HG02840 (cell line): ENCODE data around the gene LRRFIP1.

Source experiments
- ATAC-seq: cut with Tn5 transposase; IDR thresholded peaks from one replicate; pipeline ENCODE4 v1.9.1; 2021; ENCODE audit warnings: mild to moderate bottlenecking, moderate library complexity, moderate number of reproducible peaks; ENCODE audit not compliant: unreplicated experiment, low FRiP score

Gene LRRFIP1

DNA sequence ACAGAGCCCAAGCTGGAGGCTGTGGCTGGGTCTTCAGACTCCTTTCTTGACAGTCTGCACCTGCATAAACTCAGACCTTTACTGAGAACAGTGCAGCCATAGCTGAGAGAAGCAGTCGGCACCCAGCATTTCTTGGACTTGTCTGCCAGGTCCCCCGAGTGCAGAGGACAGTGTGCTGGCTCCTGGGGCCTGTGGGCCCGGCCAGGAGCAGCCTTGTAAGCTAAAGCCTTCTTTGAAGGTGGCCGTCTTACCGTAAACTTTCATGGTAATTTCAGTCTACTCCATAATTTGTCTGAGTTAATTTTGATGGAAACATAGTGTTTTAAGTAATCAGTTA is 70.9 kb downstream of the LRRFIP1 start:
- no peak for ATAC-seq

DNA sequence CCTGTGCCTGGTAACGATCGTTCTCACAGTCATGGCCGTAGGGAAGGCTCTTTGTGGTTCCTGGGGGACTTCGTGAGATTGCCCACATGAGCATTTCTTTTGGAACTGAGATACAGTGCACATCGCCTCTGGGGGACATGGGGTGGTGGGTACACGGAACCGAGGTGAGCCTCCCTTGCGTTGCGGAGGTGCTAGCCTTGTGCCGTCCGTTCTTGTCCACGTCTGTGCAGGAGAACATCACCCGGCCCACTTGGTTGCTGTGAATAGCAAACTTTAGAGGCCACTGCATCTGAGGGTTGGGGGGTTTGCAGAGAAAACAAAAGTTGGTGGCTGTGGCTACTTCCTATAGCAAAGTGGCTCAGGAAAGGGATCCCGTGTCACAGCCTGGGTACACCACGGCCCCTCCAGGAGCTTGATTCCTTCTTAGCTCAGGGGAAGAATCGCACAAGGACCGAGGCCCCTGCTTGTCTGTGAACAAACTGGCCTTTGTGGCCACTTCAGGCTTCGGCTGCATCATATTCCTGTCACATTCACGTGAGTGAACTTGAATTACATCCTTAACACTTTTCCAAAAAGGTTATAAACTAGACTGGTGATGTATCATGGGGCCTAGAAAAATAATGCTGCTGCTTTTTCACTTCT is 72.6 kb downstream of the LRRFIP1 start:
- no peak for ATAC-seq

DNA sequence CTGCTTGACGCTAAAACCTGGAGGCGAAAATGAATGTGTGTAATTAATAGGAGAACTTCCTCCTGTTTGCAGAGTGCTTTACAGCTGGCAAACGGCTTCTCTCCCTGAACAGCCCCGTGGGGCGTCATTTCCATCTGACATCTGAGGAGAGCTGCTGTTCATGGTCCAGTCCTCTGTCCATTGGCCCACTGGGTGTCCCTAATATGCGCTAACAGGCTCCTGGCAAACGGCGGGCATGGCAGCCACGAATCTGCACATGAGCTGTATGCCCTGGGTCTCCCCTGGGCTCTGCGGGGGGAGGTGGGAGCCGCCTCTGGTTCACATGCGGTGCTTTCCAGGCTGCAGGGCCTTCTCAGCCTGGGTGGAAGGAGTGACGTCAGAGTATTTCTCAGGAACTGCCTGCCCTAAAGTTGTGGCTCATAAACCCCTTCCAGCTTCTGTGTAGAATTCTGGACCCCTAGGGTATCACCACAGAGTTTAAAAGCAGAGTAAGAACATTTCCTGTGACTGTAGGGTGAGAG is 73.2 kb downstream of the LRRFIP1 start:
- ATAC-seq, result no peak

DNA sequence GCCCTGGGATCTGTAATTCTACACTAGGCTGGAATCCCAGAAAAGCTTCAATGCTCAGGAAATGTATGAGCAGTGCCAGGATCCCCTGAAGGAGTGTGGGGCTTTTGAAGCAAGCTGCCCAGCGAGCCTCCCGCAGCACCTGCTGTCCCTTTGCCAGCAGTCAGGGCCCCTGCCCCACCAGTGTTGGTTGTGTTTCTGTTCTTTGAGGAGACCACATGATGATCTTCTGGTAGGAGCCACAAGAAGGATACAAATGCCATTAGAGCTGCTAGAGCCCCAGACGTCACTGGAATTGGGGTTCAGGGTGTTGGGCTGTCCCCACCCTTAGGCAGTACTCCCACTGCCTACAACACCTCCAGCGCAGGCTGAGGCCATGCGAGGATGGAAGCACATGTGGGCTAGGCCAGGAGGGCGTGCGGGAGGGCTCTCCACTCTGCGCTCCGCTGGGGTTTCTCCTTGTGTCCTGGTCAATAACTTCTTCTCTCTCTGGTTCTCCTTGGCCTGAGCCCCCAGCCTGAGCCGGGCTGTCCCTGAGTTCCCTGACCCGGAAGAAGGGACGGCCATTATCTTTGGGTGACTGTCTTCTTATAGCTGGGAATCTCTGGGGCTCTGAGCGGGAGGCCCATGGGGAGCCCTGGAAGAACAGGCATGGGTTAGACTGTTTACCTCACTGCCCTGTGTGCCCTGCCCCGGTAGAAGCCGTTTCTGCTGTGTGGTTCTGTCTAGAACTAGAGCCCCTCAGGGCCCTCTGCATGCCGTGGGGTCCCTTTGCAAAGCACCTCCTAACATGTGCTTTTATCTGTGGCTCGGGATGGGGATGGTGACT is 73.9 kb downstream of the LRRFIP1 start:
- no peak for ATAC-seq

DNA sequence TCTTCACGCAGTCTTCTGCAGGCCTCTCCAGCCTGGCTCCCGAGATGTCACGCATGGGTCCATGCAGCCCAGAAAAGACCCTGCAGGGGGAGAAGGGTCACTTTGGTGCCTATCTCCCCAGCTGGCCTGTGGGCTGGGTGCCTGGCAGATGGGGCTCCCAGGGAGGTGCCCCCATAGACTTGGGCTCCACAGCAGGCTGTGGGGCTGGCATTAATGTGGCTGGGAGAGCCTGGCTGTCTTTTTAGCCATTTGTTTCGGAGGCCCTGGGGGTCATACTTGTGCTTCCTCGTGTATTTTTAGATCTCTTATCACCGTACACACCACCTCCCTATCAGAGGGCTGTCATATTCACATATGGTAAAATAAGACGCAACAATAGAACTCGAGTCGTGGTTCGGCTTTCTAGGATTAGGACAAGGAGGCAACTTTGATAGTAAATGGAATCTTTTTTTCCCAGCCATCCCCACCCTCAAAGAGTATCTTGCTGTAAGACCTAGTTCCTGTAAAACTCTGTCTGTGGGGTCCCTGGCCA is 74.5 kb downstream of the LRRFIP1 start:
- ATAC-seq, result no peak

DNA sequence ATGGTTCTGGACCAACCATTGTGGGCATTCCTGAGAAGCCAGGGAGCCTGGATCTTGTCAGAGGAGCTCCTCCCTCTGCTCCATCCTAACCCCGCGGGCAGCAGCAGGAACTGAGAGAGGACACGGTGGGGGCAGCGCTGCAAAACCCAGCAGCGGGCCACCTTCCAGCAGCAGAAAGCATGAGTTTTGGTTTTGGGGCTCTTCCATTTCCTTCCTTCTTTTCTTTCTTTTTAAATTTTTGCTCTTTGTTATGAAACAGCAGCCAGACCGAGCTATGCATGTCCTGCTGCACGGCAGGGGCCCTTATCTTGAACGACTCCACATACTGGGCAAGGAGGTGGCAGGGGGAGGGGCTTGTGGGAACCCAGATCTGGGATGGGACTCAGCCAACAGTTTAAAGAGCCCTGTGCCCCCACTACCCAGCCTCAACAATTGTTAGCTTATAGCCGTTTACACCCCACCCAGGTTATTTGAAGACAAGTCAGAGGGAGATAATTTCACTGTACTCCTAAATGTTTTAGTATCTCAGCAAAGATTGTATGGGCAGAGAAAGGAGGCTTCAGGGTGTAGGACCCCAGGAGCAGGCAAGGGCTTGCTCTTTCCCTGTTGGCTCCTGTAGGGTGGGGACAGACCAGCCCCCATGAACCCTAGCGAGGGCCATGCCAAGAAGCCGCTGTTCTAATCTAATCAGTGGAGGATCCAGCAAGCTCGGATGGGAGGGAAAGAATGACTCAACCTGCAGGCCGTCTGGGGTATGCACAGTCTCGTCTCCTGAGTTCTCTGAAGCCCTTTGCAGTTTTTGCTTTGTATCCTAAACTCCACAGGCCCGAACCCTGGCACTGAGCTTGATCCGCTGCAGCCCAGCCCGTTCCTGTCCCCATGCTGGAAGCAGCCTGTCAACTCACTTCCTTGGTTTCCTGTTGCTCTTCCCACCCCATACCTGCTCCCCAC is 75.3 kb downstream of the LRRFIP1 start:
- no peak for ATAC-seq

DNA sequence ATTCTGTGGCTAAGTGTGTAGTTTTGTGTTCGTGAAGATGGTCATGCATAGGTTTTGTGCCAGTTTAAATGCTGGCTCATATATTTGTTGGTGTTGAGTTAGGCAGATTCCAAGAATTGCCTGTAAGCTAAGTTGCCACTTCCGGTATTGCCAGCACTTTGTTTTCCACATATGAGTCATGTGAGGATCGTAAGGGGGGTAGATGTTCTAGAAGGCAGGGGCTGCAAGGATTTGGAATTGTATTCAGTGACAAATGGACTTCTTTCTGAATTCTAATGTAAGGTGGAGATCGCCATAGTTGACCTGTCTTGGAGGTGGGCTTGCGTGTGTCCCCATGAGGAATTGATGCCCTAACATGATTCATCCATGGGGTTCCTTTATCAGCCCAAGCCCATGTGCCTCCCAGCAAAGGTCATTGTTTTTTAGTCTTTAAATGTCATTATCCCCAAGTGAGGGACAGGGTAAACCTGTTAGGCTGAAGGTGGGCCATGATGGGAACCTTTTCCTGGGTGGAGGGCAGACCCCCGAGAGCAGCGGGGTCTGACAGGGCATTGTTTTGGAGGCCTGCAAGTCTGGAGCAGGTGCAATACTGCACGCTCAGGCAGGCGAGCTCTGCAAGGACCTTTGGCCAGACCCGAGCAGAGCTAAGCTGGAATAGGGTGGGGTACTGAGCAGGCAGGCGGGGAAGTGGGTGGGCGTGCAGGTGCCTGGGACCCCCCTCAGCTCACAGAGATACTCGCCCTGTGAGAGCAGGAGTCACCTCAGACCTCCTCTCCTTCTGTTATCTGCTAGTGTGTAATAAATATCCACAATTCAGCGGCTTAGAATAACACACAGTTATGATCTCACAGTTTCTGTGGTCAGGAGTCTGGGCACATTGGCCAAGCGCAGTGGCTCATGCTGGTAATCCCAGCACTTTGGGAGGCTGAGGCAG is 77.4 kb downstream of the LRRFIP1 start:
- no peak for ATAC-seq

DNA sequence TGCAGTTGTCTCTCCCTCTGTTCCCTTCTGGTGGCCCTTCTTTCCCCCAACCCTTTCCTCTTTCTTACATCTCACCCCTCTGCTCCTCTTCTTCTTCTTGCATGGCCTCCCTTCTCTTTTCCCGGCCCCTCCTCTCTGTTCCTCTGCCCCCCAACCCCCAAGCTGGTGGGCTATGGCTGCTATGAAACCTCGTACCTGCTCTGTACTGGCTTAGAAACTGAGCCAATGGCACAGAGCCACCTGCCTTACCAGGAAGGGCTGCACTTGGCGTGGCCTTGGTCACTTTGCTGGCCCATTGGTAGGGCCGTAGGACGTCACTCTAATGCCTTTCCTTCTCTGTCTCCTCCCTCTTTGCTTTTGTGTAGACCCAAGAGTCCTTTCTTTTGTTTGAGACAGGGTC is 78.9 kb downstream of the LRRFIP1 start:
- no peak for ATAC-seq

DNA sequence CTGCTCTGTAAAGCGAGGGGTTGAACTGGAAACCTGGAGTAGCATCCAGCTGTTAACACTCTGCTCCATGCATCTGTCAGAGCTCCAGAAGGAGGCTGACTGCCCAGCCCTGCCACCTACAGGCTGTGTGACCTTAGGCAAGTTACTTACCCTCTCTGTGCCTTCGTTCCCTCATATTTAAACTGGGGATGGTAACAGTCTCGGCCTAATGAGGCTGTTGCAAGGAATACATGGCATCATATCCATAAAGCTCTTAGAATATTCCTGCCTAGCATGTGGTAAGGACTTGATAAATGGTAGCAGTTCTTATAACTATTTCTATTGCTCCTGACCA is 80.6 kb downstream of the LRRFIP1 start:
- no peak for ATAC-seq

DNA sequence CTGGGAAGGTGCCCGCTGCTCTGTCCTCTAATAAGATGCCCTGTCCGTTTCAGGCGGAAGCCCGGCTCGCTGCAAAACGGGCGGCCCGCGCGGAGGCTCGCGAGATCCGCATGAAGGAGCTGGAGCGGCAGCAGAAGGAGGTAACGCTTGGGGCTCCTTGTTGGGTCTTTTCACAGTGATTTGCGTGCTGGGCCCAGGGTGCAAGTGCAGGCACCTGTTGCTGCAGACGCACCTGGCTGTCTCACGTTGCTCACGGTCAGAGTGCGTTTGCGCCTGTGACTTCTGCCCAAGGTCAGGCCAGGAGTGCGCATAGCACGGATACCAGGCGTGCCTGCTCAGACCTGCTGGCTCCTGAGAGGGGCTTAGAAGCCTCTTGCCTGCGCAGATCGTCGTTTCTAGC is 81.1 kb downstream of the LRRFIP1 start:
- no peak for ATAC-seq

DNA sequence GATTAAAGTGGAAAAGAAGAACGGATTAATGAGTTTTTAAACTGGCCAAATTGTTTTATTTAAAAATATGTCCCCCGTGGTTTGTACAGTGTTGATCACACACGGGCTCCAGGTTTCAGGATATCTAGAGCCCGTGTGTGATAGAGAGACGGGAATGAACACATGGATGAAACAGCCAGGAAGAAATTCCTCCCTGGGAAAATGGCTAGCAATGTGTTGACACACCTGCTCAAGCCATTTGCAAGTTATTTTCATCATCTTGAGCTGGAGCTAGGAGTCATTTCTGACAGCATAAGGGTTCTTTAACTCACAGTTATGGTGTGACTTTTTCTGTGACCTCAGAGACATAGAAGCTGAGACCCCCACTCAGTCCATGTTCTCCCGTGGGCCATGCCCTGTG is 81.6 kb downstream of the LRRFIP1 start:
- ATAC-seq, result no peak

DNA sequence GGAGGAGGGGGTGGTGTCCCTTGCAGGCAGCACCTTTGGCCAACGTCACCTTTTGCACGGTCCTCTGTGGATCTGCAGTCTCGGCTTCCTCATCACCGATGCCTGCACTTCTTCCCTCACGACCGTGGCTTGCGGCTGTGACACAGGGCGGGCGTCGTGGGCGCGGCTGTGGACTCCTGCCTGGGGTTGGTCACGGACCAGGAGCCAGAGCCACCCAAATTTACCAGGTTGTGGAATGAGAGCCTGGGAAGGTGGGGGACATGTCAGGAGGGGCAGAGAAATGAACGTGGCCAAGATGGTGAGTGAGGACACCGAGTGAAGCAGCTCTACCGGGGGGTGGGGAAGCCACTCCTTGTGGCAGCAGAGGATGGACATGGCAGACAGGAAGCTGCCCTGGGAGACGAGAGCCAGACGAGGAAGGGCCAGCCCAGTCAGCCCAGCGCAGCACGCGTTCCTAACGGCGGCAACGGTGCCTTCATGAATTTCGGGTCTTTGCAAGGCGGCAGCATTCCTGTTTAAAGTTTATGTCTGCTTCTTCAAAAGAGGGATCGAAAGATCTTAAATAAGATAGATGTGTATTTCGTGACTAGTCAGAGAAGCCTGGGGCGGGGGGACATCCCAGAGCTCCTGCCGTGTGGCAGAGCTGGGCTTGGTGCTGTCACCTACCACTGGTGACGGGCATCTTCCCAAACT is 84.2 kb downstream of the LRRFIP1 start:
- no peak for ATAC-seq

DNA sequence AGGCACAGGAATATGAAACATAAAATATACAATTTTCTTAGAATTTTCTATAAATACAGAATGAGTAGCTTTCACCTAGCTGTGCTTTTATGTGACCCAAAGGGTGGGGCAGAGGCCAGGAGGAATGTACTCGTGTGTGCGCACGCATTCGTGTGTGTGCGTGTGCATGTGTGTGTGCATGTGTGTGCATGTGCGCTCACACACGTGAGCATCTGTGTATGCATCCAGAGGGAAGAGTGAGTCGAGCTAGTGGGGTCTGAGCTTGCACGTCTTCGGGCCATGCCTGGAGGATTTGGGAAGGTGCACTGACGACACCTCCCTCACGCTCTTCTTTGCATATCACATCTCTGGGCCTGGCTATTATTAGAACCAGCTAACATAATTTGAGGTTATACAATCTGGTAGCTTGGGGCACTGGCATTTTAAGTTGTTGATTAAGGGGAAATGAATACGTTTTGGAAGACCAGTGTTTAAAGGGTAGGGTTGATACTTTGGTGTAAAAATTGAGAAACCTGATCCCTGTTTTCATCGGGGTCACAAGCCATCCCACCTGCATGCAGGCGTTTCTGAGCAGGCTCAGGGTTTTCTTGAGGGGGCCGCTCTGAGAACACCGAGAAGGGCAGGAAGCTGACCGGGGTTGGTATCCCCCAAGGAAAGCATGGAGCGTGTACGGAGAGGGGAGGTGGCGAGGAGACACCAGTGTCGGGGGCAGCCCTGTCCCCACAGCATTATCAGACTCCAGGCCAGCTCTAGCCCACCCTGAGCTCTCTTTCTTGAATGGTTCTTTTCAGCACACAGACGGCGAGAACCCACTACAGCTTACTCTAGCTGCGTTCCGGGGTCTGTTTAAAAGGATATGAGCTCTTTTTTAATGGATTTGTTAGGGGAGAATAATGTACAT is 85.3 kb downstream of the LRRFIP1 start:
- ATAC-seq, result no peak

DNA sequence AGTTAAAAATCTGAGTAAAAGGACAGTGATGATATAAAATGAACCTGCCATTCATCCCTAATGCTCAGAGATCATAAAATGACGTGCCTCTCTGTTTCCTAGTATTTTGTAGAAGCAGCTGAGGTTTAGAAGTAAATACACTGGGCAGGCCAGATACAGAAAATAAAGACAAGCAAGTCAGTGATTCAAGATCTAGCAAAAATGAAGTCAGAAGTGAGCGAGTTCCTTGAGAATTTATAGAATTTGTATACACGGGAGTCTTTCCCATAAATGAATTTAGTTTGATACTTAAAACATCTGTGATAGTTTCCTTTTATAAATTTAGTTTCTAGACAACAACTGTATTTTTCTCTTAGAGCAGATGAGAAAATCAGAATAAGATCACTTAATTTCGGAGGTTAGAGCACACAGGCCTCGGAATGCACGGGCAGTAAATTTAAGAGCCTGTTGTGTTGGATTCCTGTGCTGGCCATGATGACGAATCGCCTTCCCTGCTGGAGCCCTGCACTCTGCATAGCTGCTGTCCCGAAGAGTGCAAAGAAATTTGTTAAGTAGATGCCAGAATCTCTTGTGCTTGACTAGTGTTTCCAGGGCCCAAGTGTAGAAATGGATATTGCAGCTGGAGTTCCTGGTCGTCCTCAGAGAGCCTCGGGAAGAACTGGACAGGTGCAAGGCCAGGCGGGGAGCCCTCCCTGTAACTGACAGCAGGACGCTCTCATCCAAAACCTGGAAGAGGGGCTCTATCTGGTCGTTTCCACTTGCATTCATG is 87.5 kb downstream of the LRRFIP1 start:
- ATAC-seq, result no peak

DNA sequence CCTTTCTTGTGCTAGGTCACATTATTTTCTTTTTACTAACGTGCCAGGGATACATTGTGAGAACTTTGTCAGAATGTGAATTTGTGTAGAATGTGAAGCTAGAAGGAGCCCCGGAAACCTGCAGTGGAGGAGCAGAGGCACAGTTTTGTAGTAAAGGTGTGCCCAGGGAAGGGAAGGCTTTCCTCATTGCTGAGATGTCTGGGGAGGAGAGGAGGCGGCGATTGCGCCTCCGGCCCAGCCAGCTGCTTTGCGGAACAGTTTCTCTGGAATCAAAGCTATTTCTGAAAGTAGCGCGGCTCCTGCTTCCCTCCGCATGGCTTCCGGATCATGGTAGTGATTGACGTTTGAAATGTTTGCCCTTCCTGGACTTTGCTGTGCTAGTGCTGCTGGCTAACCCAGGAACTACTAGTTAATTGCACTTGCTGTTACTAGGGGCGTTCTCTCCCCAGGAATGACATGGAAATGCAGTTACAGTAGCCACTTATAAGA is 88.1 kb downstream of the LRRFIP1 start:
- no peak for ATAC-seq

DNA sequence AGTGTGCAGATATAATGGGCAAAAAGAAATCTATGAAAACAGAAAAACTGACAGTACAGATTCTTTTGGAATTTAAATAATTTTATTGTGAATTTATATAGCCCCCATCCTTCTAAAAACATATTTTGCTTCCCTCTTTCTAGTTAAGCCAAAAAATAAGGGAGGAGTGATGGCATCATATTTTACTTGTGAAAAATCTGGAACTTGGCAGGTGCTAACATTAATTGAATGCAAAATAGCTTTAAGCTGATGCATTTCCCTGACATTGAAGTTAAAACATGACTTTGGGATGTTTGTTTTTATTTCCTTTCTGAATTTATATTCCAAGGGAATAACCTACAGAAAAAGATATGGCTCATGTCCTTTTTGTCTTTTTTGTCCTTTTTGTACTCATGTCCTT is 88.6 kb downstream of the LRRFIP1 start:
- no peak for ATAC-seq
